HG03045 (cell line): ENCODE measurements around the gene SLC50A1.
A peak's percentile ranks its signal among the peaks of the same experiment; 100 is the strongest.

Experiments used
- ATAC-seq: cut with Tn5 transposase; IDR thresholded peaks from one replicate; pipeline ENCODE4 v1.9.1; 2021; ENCODE audit warnings: mild to moderate bottlenecking, moderate library complexity; ENCODE audit not compliant: unreplicated experiment

The SLC50A1 gene

DNA sequence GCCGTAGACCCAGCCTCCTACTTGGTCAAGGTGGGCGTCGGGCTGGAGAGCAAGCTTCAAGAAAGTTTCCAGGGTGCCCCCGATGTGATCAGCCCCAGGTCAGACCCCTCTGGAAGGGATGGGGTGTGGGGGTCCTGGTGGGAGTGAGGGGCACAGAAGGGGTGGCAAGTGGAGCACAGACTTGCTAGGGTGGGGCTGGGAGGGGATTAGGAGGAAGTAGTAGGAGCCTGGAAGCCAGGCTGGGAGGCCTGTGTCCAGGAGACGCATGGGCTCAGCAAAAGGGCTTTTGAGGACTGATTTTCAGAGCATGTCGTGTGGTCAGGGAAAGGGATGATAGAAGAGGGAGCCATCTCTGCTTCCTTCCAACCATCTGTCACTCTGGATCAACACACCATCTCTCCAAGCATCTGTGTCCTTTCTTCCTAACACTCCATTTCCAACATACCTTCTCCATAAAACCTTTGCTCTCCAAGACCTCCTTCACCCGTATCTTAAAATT is 46.4 kb downstream of the SLC50A1 start:
- no peak for ATAC-seq

DNA sequence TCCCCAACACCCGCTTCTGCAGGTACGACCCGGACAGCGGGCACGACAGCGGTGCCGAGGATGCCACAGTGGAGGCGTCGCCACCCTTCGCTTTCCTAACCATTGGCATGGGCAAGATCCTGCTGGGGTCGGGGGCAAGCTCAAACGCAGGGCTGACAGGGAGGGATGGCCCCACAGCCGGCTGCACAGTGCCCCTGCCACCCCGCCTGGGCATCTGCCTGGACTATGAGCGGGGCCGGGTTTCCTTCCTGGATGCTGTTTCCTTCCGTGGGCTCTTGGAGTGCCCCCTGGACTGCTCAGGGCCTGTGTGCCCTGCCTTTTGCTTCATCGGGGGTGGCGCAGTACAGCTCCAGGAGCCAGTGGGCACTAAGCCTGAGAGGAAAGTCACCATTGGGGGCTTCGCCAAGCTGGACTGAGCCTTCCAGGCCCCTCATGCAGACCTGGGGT is 48.1 kb downstream of the SLC50A1 start:
- ATAC-seq, result no peak

DNA sequence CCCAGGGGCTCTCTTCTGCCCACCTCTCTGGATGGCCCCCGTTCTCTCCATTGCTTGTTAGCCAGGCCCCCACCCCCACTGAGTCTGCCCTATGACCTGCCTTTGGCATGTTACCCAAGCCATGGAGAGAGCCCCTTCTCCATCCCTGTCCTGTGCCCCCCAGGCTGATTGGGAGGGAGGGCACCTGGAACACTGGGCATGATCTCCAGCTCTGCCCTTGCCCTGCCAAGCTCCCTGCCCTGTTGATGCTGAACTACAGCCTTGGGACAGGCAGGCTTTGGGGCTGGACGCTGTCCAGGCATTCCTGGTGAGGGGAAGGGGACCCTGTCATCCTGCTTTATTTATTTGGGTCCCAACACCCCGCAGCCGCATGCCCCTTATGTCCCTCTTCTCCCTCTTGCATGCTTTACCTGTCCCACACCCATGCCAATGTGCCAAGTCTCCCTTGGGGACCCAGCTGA is 48.7 kb downstream of the SLC50A1 start:
- no peak for ATAC-seq

DNA sequence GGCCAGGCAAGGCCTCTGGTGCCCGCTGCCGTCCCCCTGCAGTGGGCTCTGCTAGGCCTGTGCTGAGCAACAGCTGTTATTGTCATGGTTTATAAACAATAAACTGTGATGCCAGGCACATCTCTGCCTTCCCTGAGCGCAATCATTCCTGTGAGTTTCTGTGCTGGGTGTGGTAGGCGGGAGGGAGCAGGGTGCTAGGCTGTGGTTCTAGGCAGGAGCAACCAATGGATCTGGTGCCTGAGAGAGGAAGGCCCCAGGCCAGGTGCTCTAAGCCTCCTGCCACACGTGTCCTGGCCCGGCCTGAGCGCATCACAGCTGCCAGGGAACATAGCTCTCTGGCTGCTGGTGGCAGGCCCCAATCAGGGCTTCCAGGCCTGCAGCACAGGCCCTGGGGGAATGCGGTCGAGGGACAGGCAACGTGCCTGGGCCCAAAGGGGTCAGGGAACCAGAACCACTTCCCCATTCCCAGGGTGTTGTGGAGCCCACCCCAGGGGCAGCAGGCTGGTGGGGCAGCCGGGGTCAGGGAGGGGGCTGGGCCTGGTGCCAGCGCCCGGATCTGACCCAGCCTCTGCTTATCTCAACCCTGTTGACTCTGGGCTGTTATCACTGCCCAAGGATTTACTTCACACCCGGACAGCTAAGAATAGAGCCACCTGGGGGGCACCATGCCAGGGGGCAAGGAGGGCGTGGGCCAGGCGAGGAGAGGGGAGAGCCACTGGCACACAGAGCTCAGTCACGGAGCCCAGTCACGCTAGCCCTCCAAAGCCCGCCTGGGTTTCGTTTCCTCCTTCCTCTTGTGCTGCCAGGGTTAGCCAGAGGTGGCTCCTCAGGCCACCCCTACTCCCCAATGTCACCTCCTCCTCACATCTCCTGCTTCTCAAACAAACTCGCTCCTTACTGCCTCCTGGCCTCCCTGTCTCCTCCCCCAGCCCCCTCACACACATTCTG is 49.5 kb downstream of the SLC50A1 start:
- peak; percentile 78 for ATAC-seq

DNA sequence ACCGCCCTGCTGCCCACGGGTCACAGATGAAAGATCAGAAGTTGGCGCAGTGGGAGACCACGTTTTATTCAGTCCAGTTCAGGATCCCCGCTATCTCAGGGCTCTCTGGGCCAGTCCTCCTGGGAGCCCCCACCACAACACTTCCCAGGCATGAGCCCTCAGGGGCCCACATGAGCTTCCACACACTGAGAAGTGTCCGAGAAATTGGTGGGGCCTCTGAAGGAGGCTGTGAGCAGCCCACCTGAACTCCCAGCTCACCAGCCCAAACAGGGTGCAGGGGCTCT is 50.1 kb downstream of the SLC50A1 start:
- ATAC-seq, result no peak

DNA sequence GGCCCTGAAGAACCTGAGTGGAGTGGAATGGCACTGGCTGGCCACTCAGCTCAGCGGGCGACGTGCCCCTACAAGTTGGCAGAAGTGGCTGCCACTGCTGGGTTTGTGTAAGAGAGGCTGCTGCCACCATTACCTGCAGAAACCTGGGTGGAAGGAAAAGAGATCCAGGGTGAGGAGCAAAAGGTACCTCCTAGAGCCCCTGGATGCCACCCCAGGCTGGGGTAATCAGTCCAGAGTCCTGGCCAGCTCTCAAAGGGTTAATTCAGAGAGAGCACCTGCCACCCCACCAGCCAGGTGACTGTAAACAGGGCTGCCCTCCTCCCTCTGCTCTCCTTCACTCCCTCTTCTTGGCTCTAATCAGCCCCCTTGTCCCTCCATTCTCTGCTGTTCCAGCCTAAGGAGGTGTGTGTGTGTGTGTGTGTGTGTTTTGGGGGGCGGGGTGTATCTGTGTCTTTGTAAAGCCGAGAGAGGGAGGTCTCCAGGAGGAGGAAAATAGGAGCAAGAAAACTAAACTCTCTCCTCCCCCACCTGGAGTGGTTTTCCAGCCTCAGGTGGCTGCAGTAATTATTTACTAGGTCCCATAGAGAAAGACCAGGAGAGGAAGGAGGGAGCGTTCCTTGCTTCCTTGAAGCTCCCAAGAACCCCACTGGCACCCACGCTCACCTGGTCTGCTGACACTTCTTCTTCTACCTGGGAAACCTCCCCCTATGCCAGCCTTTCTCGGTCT is 50.6 kb downstream of the SLC50A1 start:
- no peak for ATAC-seq

DNA sequence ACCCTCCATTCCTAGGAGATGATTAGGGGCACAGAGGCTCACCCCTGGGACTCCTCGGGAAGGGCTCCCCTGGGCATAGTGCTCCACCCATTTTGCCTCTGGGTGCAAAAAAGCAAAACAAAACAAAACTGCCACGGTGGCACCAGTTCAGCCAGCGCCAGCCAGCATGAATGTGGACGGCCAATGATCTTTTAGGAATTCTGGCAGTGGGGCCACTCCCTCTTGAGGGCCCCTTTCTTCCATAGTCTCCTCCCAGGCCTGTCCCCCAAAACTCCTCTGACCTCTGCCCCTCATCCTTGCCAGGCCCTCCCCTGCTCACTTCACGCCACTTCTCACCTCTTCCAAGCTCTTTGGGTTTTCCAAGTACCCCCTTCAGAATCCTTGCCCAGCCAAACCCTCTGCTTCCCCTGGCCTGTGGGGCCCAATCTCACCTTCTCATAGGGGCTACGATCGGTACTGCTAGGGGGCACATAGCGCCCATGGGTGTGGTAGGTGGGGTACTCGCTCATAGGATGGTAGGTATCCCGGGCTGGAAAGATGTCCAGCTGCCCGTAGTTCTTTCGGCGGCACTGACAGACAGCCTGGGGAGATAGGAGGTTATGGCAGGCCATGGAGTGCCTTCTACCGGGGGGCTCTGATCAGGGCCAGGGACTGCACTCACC is 51.3 kb downstream of the SLC50A1 start:
- ATAC-seq, result no peak

DNA sequence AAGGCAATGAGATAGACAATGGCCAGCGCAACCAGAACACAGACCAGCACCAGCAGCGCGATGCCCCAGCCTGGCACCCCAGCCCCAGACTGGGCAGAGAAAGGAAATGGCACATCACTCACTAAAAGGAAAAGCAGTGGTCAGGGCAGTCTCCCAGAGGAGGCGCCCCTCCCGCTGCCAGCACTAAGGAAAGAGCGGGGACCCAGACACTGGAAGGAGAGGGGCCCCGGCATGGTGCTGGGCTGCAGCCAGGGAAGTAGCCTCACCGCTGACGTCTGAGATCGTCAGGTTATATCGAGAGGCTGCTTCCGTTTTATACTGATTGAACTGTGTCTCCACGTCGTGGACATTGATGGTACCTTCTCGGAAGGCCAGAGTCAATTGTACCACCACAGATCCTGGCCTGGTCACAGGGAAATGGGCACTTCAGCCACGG is 51.8 kb downstream of the SLC50A1 start:
- no peak for ATAC-seq

DNA sequence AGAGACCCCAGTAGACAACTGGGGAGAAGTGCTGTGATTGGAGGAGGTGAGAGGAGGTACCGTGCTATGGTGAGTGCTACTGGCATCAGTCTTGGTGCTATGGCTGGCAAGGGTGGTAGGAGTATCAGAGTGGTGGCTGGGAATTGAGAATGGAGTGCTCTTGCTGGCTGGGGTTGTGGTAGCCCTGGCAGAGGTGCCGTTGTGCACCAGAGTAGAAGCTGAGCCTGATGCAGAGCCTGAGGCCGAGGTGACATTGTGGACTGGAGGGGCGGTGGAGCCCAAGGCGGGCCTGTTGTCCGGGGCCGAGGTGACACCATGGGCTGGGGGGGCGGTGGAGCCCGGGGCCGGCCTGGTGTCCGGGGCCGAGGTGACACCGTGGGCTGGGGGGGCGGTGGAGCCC is 52.6 kb downstream of the SLC50A1 start:
- ATAC-seq, result no peak
